Colonic mucosa (tissue), 4 donors: Measurements from ENCODE around the gene SAC3D1. TPM values are rescaled to one million over a fixed set of nuclear protein-coding genes. Genes with fewer than 3 reads are reported as not detected.

ENCODE experiments used
- DNase-seq: peaks from one replicate; pipeline ENCODE4 v3.0.0-alpha.2; 2020
- H3K27ac ChIP-seq: fragments of 200-600 bp; one replicate; pipeline ENCODE4 v1.8.0; 2021
- H3K27me3 ChIP-seq: fragments of 200-600 bp; one replicate; pipeline ENCODE4 v1.8.0; 2021
- H3K36me3 ChIP-seq: fragments of 200-600 bp; one replicate; pipeline ENCODE4 v1.8.0; 2021
- H3K4me1 ChIP-seq: fragments of 200-600 bp; one replicate; pipeline ENCODE4 v1.8.0; 2021; ENCODE audit warnings: mild to moderate bottlenecking
- H3K4me3 ChIP-seq: fragments of 200-600 bp; one replicate; pipeline ENCODE4 v1.8.0; 2021
- H3K9ac ChIP-seq, 2 donors: one replicate each; pipeline ENCODE4 v1.7.0; 2013; ENCODE audit warnings: control low read depth in 2 of 2, low read depth in 2 of 2, low read length in 2 of 2
- H3K9me3 ChIP-seq: fragments of 200-600 bp; one replicate; pipeline ENCODE4 v1.8.0; 2021
- intact Hi-C: fragments of 100-400 bp; cut with DNase I; formaldehyde crosslinking; loops from one replicate; pipeline ENCODE4 v1.14.1; 2022
- total RNA-seq, 2 donors: library from RNA; stranded (reverse); fragmentation: NEBNext Ultra II Directional in 1 of 2; extraction: Animal tissue kit (Norgen Biotek cat#: 25700) in 1 of 2; gene quantifications; one replicate each; pipeline ENCODE4 v1.2.1, GENCODE V29; 2021
- TF ChIP-seq, protein P1 (sequence below): fragments of 200-600 bp; IDR thresholded peaks from one replicate; pipeline ENCODE4 v1.8.0; 2022; ENCODE audit warnings: antibody characterized with exemption, mild to moderate bottlenecking
- donor health status: healthy.
- donor health status: DM: no; HTN: no; CAD: no.
- donor health status: DM: no; HTN: no; CAD: no.

The SAC3D1 gene
- total RNA-seq, 2 donors from 2014 or later, result 12.9 to 26.7 TPM

DNA sequence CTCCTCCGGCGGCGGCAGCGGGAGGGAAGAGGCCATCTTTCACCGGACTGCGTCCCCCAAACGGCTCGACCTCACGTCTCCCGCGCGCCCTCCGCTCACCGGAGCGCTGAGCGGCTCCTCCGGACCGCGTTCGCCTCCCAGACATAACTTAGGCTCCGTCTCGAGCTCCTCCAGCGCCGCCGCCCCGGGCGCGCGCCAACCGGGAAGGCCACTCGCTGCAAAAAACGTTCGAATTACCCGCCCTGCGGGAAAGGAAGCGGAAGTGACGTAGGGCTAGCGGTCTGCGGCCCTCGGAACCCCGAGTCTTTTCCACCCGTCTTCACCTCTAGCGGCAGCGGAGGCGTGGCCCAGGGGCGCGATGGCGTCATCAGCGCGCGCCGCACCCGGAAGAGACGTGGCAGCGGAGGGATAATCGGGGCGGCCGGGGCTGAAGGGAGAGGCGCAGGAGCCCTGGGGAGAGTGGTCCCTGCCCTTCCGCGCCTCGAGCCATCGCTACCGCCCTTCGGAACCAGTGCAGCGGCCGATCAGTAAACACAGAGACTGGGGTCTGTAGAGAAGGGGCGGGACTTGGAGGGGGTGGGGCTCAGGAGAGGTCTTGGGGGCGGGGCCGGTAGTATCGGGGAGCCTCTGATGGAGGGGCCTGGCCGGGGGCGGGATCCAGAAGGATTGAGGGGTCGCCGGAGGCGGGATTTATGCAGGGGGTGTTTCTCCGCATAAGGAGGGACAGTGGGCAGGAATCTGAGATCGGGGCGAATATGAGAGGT is 43.0 kb downstream of the SAC3D1 start, which contains the start of the genes CDCA5 and ZFPL1:
CDCA5 (minus strand) TSS at position 207 of the 764 bp plus-strand sequence; CDS start at position 145, 62 bp downstream.
ZFPL1 (plus strand) TSS at position 389 of the 764 bp plus-strand sequence. CDS start 477 bp downstream, outside the sequence.
- Histone ChIP-seq H3K9me3 (no peaks in the 10 kb centered on the region), H3K27me3 (no peaks in the 10 kb centered on the region), H3K27ac (peak within 1 kb of the TSS; percentile 77), H3K9ac (peak within 1 kb of the TSS; percentile 78 to 90), H3K4me1 (peaks cover 13% of the 10 kb centered on the region), H3K4me3 (peak within 1 kb of the TSS; percentile 89), H3K36me3 (no peaks in the 10 kb centered on the region)
- intact Hi-C loops, result loop anchor here (10.0 kb wide), 1 partner anchor 239 kb away; the partner anchor contains the start of gene CDC42BPG
- peak; percentile 96 for DNase-seq
- TF ChIP-seq, protein P1, sequence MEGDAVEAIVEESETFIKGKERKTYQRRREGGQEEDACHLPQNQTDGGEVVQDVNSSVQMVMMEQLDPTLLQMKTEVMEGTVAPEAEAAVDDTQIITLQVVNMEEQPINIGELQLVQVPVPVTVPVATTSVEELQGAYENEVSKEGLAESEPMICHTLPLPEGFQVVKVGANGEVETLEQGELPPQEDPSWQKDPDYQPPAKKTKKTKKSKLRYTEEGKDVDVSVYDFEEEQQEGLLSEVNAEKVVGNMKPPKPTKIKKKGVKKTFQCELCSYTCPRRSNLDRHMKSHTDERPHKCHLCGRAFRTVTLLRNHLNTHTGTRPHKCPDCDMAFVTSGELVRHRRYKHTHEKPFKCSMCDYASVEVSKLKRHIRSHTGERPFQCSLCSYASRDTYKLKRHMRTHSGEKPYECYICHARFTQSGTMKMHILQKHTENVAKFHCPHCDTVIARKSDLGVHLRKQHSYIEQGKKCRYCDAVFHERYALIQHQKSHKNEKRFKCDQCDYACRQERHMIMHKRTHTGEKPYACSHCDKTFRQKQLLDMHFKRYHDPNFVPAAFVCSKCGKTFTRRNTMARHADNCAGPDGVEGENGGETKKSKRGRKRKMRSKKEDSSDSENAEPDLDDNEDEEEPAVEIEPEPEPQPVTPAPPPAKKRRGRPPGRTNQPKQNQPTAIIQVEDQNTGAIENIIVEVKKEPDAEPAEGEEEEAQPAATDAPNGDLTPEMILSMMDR, result no peak

DNA sequence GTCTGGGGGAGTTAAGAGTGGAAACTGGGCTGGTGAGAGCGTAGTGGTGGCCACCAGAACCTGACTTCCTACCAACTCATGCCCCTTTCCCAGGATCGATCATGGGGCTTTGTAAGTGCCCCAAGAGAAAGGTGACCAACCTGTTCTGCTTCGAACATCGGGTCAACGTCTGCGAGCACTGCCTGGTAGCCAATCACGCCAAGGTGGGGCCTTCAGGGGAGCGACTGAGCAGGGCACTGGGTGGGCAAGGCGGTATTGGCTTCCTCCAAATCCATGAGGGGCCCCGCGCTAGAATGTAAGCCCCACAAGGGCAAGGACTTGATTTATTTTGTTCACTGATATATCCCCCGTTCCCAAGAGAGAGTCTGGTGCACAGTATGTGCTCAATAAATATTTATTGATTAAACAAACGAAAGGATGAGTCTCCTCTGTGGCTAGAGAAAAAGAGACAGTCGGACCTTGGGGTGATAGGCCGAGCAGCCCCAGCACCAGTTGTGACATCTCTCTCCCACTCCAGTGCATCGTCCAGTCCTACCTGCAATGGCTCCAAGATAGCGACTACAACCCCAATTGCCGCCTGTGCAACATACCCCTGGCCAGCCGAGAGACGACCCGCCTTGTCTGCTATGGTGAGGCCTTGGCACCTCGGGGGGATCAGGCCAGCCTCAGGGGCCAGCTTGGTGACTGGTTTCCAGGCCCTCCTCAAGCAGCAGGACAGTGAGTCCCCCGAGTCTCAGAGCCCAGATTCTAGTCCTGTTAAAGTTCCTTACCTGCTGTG is 43.8 kb downstream of the SAC3D1 start:
- peak overlapping the region; percentile 78 to 90 for H3K9ac ChIP-seq
- no peaks in the 10 kb centered on the region for H3K36me3 ChIP-seq
- H3K27me3 ChIP-seq, result no peaks in the 10 kb centered on the region
- intact Hi-C loops, result loop anchor here (10.0 kb wide), 1 partner anchor 240 kb away; the partner anchor contains the start of gene CDC42BPG
- no peak for DNase-seq
- peak overlapping the region; percentile 77 for H3K27ac ChIP-seq
- H3K9me3 ChIP-seq, result no peaks in the 10 kb centered on the region
- H3K4me1 ChIP-seq, result peaks cover 13% of the 10 kb centered on the region
- peak overlapping the region; percentile 89 for H3K4me3 ChIP-seq
- TF ChIP-seq, protein P1, result no peak

DNA sequence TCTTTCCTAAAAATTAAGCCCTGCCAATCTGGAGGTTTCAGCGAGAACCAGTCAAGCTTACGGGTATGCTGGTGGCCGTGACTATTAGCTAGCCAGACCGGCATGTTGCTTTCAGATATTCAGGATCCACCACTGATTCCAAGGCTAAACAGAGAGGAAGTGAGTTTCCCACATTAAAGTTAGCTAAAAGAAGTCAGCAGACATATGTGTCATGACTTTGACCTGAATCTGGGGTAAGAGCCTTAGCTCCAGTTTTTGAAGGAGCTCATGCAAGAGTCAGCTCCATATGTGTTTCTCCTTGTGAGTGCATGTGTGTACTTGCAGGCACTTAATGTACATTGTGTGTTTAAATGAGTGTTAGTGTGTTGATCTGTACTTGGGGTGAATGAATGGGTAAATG is 44.4 kb downstream of the SAC3D1 start:
- no peak overlapping the region for H3K4me3 ChIP-seq
- TF ChIP-seq, protein P1, result no peak
- no peaks in the 10 kb centered on the region for H3K9me3 ChIP-seq
- peaks cover 13% of the 10 kb centered on the region for H3K4me1 ChIP-seq
- no peaks in the 10 kb centered on the region for H3K36me3 ChIP-seq
- intact Hi-C loops, result loop anchor here (10.0 kb wide), 1 partner anchor 241 kb away; the partner anchor contains the start of gene CDC42BPG
- H3K9ac ChIP-seq, result peak overlapping the region in 1 of 2 donors; percentile 31
- no peak overlapping the region for H3K27ac ChIP-seq
- DNase-seq, result no peak
- H3K27me3 ChIP-seq, result no peaks in the 10 kb centered on the region

DNA sequence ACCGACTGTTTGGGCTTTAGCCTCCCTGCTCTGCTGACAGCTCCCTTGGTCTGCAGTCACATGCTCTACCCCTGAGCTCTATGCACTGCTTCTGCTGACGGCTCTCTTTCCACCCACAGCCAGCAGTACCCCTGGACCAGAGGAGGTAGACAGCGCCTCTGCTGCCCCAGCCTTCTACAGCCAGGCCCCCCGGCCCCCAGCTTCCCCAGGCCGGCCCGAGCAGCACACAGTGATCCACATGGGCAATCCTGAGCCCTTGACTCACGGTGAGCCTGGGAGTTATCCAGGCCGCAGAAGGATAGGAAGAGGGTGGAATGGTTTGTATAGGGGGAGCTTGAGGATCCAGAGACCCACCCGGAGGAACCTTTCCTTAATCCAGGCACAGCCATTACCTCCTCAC is 45.8 kb downstream of the SAC3D1 start:
- Histone ChIP-seq H3K9ac (no peak overlapping the region), H3K4me3 (no peak overlapping the region), H3K27ac (no peak overlapping the region), H3K4me1 (peaks cover 13% of the 10 kb centered on the region), H3K9me3 (no peaks in the 10 kb centered on the region), H3K27me3 (no peaks in the 10 kb centered on the region), H3K36me3 (no peaks in the 10 kb centered on the region)
- intact Hi-C loops, result loop anchor here (10.0 kb wide), 1 partner anchor 242 kb away; the partner anchor contains the start of gene CDC42BPG
- TF ChIP-seq, protein P1, result no peak
- no peak for DNase-seq

DNA sequence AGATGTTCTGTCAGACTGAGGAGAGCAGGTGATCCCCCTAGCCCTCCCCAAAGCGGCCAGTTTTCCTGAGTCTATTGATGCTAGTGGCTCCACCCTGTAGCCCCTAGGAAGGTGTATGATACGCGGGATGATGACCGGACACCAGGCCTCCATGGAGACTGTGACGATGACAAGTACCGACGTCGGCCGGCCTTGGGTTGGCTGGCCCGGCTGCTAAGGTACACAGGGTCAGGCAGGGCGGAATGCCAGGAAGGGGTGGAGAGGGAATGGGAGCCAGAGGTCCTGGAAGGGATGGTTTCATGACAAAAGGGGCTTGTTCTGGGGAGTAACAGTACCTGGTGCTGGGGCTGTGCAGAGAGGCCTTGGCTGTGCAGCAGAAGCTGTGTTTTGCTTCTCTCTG is 46.2 kb downstream of the SAC3D1 start:
- no peak overlapping the region for H3K9ac ChIP-seq
- no peak for DNase-seq
- peaks cover 13% of the 10 kb centered on the region for H3K4me1 ChIP-seq
- H3K9me3 ChIP-seq, result no peaks in the 10 kb centered on the region
- H3K36me3 ChIP-seq, result no peaks in the 10 kb centered on the region
- no peaks in the 10 kb centered on the region for H3K27me3 ChIP-seq
- TF ChIP-seq, protein P1, result no peak
- no peak overlapping the region for H3K27ac ChIP-seq
- H3K4me3 ChIP-seq, result no peak overlapping the region
- intact Hi-C loops, result loop anchor here (10.0 kb wide), 1 partner anchor 242 kb away; the partner anchor contains the start of gene CDC42BPG
